HPDE6-E6E7 (cell line): Measurements from ENCODE around the gene ARHGAP8.

Experiments used
- DNase-seq: peaks from one replicate; pipeline ENCODE4 v3.0.0; 2011; ENCODE audit warnings: missing footprints; ENCODE audit errors: extremely low spot score

ARHGAP8 gene

GRCh38 chr22:44802071-44802700 lies 49.8 kb downstream of the ARHGAP8 start:
- no peak for DNase-seq

- DNase-seq: no peak
These were observed 50.6 kb downstream of the ARHGAP8 start for GRCh38 chr22:44802956-44803355.

- DNase-seq: no peak
These were observed 52.0 kb downstream of the ARHGAP8 start for GRCh38 chr22:44804327-44804726.

- no peak for DNase-seq
These were observed 53.3 kb downstream of the ARHGAP8 start for GRCh38 chr22:44805711-44806110.

GRCh38 chr22:44807232-44807631 lies 54.9 kb downstream of the ARHGAP8 start:
- no peak for DNase-seq

- DNase-seq: no peak
These were observed 55.7 kb downstream of the ARHGAP8 start for GRCh38 chr22:44807915-44808690.

- DNase-seq: no peak
These were observed 57.1 kb downstream of the ARHGAP8 start for GRCh38 chr22:44809456-44809855.

- DNase-seq: no peak
These were observed 58.8 kb downstream of the ARHGAP8 start for GRCh38 chr22:44811141-44811540.

- DNase-seq: no peak
These were observed 61.0 kb downstream of the ARHGAP8 start for GRCh38 chr22:44813416-44813815.

GRCh38 chr22:44814266-44815098 lies 62.1 kb downstream of the ARHGAP8 start:
- no peak for DNase-seq

GRCh38 chr22:44815099-44816070 lies 63.0 kb downstream of the ARHGAP8 start:
- DNase-seq: no peak

- no peak for DNase-seq
These were observed 63.8 kb downstream of the ARHGAP8 start for GRCh38 chr22:44816141-44816540.

GRCh38 chr22:44818727-44819126 lies 66.4 kb downstream of the ARHGAP8 start:
- DNase-seq: no peak

GRCh38 chr22:44819966-44820631 lies 67.7 kb downstream of the ARHGAP8 start:
- DNase-seq: no peak

GRCh38 chr22:44821741-44822475 lies 69.5 kb downstream of the ARHGAP8 start:
- DNase-seq: no peak

- no peak for DNase-seq
These were observed 70.2 kb downstream of the ARHGAP8 start for GRCh38 chr22:44822534-44822933.

GRCh38 chr22:44823396-44823795 lies 71.0 kb downstream of the ARHGAP8 start:
- no peak for DNase-seq

GRCh38 chr22:44823806-44824205 lies 71.4 kb downstream of the ARHGAP8 start:
- DNase-seq: no peak

GRCh38 chr22:44824271-44824670 lies 71.9 kb downstream of the ARHGAP8 start:
- no peak for DNase-seq
